ENCODE data around the gene HOTAIR.

Gene HOTAIR

GRCh38 chr12:54002278-54002914, 27.6 kb upstream of the HOTAIR start:
- peak overlapping the region; percentile 64 to 76 for H3K4me3 ChIP-seq
- H3K9me3 ChIP-seq, result no peaks in the 10 kb centered on the region
- H3K27ac ChIP-seq, result peak overlapping the region; percentile 93 to 98
- TF ChIP-seq, protein P1, sequence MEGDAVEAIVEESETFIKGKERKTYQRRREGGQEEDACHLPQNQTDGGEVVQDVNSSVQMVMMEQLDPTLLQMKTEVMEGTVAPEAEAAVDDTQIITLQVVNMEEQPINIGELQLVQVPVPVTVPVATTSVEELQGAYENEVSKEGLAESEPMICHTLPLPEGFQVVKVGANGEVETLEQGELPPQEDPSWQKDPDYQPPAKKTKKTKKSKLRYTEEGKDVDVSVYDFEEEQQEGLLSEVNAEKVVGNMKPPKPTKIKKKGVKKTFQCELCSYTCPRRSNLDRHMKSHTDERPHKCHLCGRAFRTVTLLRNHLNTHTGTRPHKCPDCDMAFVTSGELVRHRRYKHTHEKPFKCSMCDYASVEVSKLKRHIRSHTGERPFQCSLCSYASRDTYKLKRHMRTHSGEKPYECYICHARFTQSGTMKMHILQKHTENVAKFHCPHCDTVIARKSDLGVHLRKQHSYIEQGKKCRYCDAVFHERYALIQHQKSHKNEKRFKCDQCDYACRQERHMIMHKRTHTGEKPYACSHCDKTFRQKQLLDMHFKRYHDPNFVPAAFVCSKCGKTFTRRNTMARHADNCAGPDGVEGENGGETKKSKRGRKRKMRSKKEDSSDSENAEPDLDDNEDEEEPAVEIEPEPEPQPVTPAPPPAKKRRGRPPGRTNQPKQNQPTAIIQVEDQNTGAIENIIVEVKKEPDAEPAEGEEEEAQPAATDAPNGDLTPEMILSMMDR (IDR thresholded peaks at IDR 0.05), result no peak
- H3K4me1 ChIP-seq, result peaks cover 0 to 81% (median 57%) of the 10 kb centered on the region in 4 donors
- no peaks in the 10 kb centered on the region for H3K27me3 ChIP-seq
- intact Hi-C loops (cut with DNase I; ENCODE audit: low total_unique reads), result no loop called here
- H3K36me3 ChIP-seq, result no peaks in the 10 kb centered on the region
- no peak for DNase-seq

DNA sequence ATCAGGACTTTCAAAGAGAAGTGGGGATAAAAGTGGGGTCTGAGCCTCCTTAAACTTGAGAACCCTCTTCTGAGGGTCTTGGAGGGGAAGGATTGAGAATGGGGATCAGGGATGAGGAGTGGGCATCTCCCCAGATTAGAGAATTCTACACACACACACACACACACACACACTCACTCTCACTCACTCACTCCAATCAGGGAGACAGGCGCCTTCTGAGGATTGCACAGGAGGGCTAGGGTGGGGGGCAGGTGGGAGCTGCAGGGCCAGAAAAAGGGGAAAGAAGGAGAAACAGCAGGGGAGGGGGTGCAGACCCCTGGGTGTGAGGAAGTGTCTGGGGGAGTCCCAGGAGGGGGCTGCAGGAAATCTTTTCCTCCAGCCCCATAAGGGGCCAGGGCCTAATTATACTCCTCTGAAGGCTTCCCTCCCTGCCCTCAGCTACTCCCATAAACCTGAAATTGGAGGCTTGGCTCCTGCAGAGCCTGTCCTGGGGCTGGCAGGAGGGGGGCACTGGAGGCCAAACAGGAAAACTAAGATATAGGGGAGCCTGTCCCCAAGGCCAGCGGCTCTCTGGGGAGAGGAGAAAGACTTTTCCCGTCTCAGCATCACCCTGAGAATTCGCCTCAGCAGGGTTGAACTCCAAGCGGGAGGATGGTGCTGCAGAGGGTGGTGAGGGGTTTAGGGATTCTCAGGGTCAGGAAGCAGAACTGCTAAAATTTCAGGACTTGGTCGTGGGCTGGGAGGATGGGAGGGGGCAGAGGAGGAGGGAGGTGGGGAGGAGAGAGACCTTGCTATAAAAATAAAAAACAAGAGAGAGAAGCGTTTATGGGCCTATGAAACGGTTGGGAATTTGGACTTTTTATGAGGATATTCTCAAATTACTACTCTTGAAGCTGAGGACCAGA, 26.8 kb upstream of the HOTAIR start:
- Histone ChIP-seq H3K4me3 (peak overlapping the region; percentile 64 to 76), H3K27ac (peak overlapping the region; percentile 93 to 98), H3K36me3 (no peaks in the 10 kb centered on the region), H3K9me3 (no peaks in the 10 kb centered on the region), H3K27me3 (no peaks in the 10 kb centered on the region), H3K4me1 (peaks cover 0 to 80% (median 50%) of the 10 kb centered on the region in 4 donors)
- no peak for DNase-seq
- TF ChIP-seq, protein P1 (IDR thresholded peaks at IDR 0.05), result no peak
- intact Hi-C loops (cut with DNase I; ENCODE audit: low total_unique reads), result no loop called here

- Histone ChIP-seq H3K4me3 (peak within 1 kb of the TSS; percentile 64 to 76), H3K4me1 (peaks cover 0 to 74% (median 45%) of the 10 kb centered on the region in 4 donors), H3K36me3 (no peaks in the 10 kb centered on the region), H3K27ac (peak within 1 kb of the TSS; percentile 93 to 98), H3K27me3 (no peaks in the 10 kb centered on the region), H3K9me3 (no peaks in the 10 kb centered on the region)
- TF ChIP-seq, protein P1 (IDR thresholded peaks at IDR 0.05), result no peak
- DNase-seq, result no peak
- intact Hi-C loops (cut with DNase I; ENCODE audit: low total_unique reads), result no loop called here
Measured at GRCh38 chr12:54000116-54001114, 25.7 kb upstream of the HOTAIR start, which contains the start of gene HOXC9. HOXC9 (plus strand) TSS chr12:54000161; CDS start chr12:54000189, 28 bp downstream.

DNA sequence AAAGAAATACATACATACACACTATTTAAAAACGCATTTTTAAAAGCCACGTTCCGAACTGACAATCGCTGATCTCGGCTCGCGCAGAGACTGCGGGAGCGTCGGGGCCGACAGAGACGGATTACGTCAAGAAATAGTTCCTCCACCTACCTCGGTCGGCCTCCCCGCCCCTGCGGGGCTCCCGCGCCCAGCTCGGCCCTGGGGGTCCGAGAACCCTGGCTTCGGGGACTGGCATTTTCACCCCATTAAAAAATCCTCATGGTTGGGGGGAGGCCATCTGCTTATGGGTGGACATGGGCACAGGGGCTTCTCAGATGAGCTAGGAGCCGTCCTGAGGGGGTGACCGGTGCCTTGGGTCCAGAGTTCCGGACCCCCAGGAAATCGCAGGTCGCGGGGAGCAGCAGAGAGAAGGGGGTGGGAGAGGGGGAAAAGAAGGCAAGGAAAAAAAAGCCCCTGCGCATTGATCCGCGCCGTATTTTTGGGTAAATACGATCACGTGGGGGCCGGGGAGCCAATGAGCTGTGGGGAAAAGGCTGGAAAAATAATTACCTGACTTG, 24.9 kb upstream of the HOTAIR start:
- peaks cover 2 to 68% (median 44%) of the 10 kb centered on the region in 4 donors for H3K4me1 ChIP-seq
- DNase-seq, result peak; percentile 80 to 81
- TF ChIP-seq, protein P1 (IDR thresholded peaks at IDR 0.05), result no peak
- intact Hi-C loops (cut with DNase I; ENCODE audit: low total_unique reads), result no loop called here
- H3K4me3 ChIP-seq, result peak overlapping the region; percentile 64 to 76
- H3K27ac ChIP-seq, result peak overlapping the region; percentile 93 to 98
- H3K27me3 ChIP-seq, result no peaks in the 10 kb centered on the region
- no peaks in the 10 kb centered on the region for H3K9me3 ChIP-seq
- H3K36me3 ChIP-seq, result no peaks in the 10 kb centered on the region

DNA sequence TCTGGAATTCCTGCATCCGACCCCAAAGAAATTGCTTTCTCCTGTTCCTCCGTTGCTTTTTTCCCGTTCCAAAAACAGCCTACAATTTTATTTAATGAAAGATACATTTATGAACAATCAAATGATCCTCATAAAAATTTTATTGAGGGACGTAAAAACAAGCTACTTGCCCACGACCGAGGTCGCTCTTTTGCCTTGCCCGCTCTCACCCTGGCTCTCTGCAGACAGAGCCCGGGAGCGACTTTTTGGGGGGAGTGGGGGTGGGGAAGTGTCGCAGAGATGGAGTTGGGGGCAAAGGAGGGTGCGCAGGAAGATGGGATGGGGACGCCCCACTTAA, 24.1 kb upstream of the HOTAIR start:
- H3K27me3 ChIP-seq, result no peaks in the 10 kb centered on the region
- no peak for DNase-seq
- peak overlapping the region; percentile 93 to 98 for H3K27ac ChIP-seq
- H3K4me1 ChIP-seq, result peaks cover 4 to 63% (median 43%) of the 10 kb centered on the region in 4 donors
- no peaks in the 10 kb centered on the region for H3K36me3 ChIP-seq
- peak overlapping the region; percentile 64 to 76 for H3K4me3 ChIP-seq
- intact Hi-C loops (cut with DNase I; ENCODE audit: low total_unique reads), result no loop called here
- H3K9me3 ChIP-seq, result no peaks in the 10 kb centered on the region
- TF ChIP-seq, protein P1 (IDR thresholded peaks at IDR 0.05), result no peak

Data from tibial artery (tissue), 4 donors.